Bronchus fibroblast of lung (primary cell): Measurements from ENCODE around the gene TMEM215. TPM values are rescaled to one million over a fixed set of nuclear protein-coding genes. Genes with fewer than 3 reads are reported as not detected.

Experiments used
- total RNA-seq: library from RNA; depleted of rRNA; stranded (reverse); fragments of >200 nt; gene quantifications from 2 replicates; pipeline ENCODE4 v1.2.3, GENCODE V29; 2015

TMEM215 gene
- total RNA-seq, result not detected in 2 replicates

GRCh38 chr9:32783168-32783891 lies at the start of gene TMEM215:
Gene TMEM215 (plus strand): TSS chr9:32783540. CDS start chr9:32784184, 644 bp downstream.

Other genes starting within 250 kb of the TMEM215 start
- gene SMIM27, start 231.2 kb upstream of the TMEM215 start, total RNA-seq, result 6.8 and 7.7 TPM in 2 replicates
- gene TOPORS, start 231.0 kb upstream of the TMEM215 start, total RNA-seq, result 9.1 and 10.9 TPM in 2 replicates
- gene NDUFB6, start 210.4 kb upstream of the TMEM215 start, total RNA-seq, result 62.3 and 76.0 TPM in 2 replicates
- gene TAF1L, start 147.9 kb upstream of the TMEM215 start, total RNA-seq, result not detected in 2 replicates
- 38.7 and 40.1 TPM in 2 replicates for gene APTX, start 218.1 kb downstream of the TMEM215 start, total RNA-seq
- 78.5 and 88.8 TPM in 2 replicates for gene DNAJA1, start 241.7 kb downstream of the TMEM215 start, total RNA-seq